Loucy (cell line): ENCODE measurements around the gene MKLN1.

ENCODE experiments used
- H2AFZ ChIP-seq: fragments of 200-600 bp; sonication (generic); 2 replicates; pipeline ENCODE4 v1.6.0; 2016; ENCODE audit warnings: antibody characterized with exemption, mild to moderate bottlenecking, low read length, moderate library complexity
- H3F3A ChIP-seq: fragments of 200-600 bp; 2 replicates; pipeline ENCODE4 v1.6.0; 2016; ENCODE audit warnings: antibody characterized with exemption, low read depth, mild to moderate bottlenecking
- H3K27me3 ChIP-seq: fragments of 200-600 bp; sonication (generic); 2 replicates; pipeline ENCODE4 v1.6.1; 2014; ENCODE audit warnings: low read length, mild to moderate bottlenecking; ENCODE audit not compliant: insufficient read depth, poor library complexity, severe bottlenecking
- H3K36me3 ChIP-seq: fragments of 200-600 bp; sonication (generic); 2 replicates; pipeline ENCODE4 v1.6.1; 2016; ENCODE audit warnings: low read length; ENCODE audit not compliant: insufficient read depth
- H3K4me1 ChIP-seq: fragments of 200-600 bp; sonication (generic); 2 replicates; pipeline ENCODE4 v1.5.1; 2014; ENCODE audit warnings: low read length, mild to moderate bottlenecking; ENCODE audit not compliant: insufficient read depth, poor library complexity, severe bottlenecking
- H3K4me2 ChIP-seq: fragments of 200-600 bp; sonication (generic); 2 replicates; pipeline ENCODE4 v1.6.0; 2014; ENCODE audit warnings: antibody characterized with exemption, low read length, low read depth, mild to moderate bottlenecking; ENCODE audit not compliant: poor library complexity, severe bottlenecking
- H3K4me3 ChIP-seq: fragments of 200-600 bp; sonication (generic); 2 replicates; pipeline ENCODE4 v1.5.1; 2014; ENCODE audit warnings: low read length, mild to moderate bottlenecking, mixed read lengths; ENCODE audit not compliant: poor library complexity, severe bottlenecking
- H3K79me2 ChIP-seq: fragments of 200-600 bp; sonication (generic); 2 replicates; pipeline ENCODE4 v1.6.1; 2014; ENCODE audit warnings: low read length; ENCODE audit not compliant: insufficient read depth
- H3K9ac ChIP-seq: fragments of 200-600 bp; sonication (generic); 2 replicates; pipeline ENCODE4 v1.6.0; 2014; ENCODE audit warnings: mild to moderate bottlenecking, low read depth, low read length, moderate library complexity; ENCODE audit not compliant: poor library complexity, severe bottlenecking
- H3K9me2 ChIP-seq: fragments of 200-600 bp; sonication (generic); replicated peaks from 2 replicates; pipeline ENCODE4 v1.6.1; 2016; ENCODE audit warnings: low read depth, low read length, mixed read lengths
- H3K9me3 ChIP-seq: fragments of 200-600 bp; sonication (generic); 2 replicates; pipeline ENCODE4 v1.6.1; 2014; ENCODE audit warnings: mild to moderate bottlenecking, antibody characterized with exemption, low read length, low read depth; ENCODE audit not compliant: insufficient read depth
- H4K20me1 ChIP-seq: fragments of 200-600 bp; sonication (generic); 2 replicates; pipeline ENCODE4 v1.6.0; 2014; ENCODE audit warnings: antibody characterized with exemption, low read length, mild to moderate bottlenecking; ENCODE audit not compliant: insufficient read depth, poor library complexity, severe bottlenecking
- CTCF ChIP-seq: fragments of 200-600 bp; sonication (generic); conservative IDR thresholded peaks from 2 replicates; pipeline ENCODE4 v1.5.1; 2014; ENCODE audit warnings: mild to moderate bottlenecking, antibody characterized with exemption, low read length
- EZH2phosphoT487 ChIP-seq: fragments of 200-600 bp; IDR thresholded peaks from 2 replicates; pipeline ENCODE4 v1.6.1; 2018; ENCODE audit warnings: antibody characterized with exemption, mild to moderate bottlenecking, moderate library complexity, borderline replicate concordance

Gene MKLN1

GRCh38 chr7:131476740-131477139 is 149.1 kb downstream of the MKLN1 start:
- Histone ChIP-seq H3K4me2 (no peak overlapping the region), H3K4me1 (no peaks in the 10 kb centered on the region), H3F3A (no peaks in the 10 kb centered on the region), H2AFZ (no peak overlapping the region), H3K9ac (no peak overlapping the region), H3K4me3 (no peak overlapping the region), H3K36me3 (peaks cover 25% of the 10 kb centered on the region; the same call in 1 of the 2 replicates), H3K9me3 (no peaks in the 10 kb centered on the region), H3K79me2 (no peaks in the 10 kb centered on the region), H4K20me1 (no peaks in the 10 kb centered on the region), H3K9me2 (no peaks in the 10 kb centered on the region), H3K27me3 (no peaks in the 10 kb centered on the region)
- TF ChIP-seq CTCF (no peak), EZH2phosphoT487 (no peak)

GRCh38 chr7:131480384-131481315 is 153.0 kb downstream of the MKLN1 start:
- no peaks in the 10 kb centered on the region for H3K4me1 ChIP-seq
- no peaks in the 10 kb centered on the region for H3K9me2 ChIP-seq
- no peaks in the 10 kb centered on the region for H3K27me3 ChIP-seq
- H3F3A ChIP-seq: no peaks in the 10 kb centered on the region
- no peak overlapping the region for H3K4me2 ChIP-seq
- TF ChIP-seq CTCF (no peak), EZH2phosphoT487 (no peak)
- H3K36me3 ChIP-seq: peaks cover 8% of the 10 kb centered on the region; the same call in 1 of the 2 replicates
- no peaks in the 10 kb centered on the region for H3K9me3 ChIP-seq
- no peaks in the 10 kb centered on the region for H4K20me1 ChIP-seq
- H3K4me3 ChIP-seq: no peak overlapping the region
- H3K9ac ChIP-seq: no peak overlapping the region
- no peaks in the 10 kb centered on the region for H3K79me2 ChIP-seq
- H2AFZ ChIP-seq: no peak overlapping the region

GRCh38 chr7:131482800-131483199 is 155.1 kb downstream of the MKLN1 start:
- H3K4me2 ChIP-seq: no peak overlapping the region
- no peak for TF ChIP-seq CTCF
- TF ChIP-seq EZH2phosphoT487: no peak

More at GRCh38 chr7:131482800-131483199, 155.1 kb downstream of the MKLN1 start:
- Histone ChIP-seq H3K36me3 (peaks cover 8% of the 10 kb centered on the region; the same call in 1 of the 2 replicates), H3F3A (no peaks in the 10 kb centered on the region), H3K4me1 (no peaks in the 10 kb centered on the region), H3K4me3 (no peak overlapping the region), H3K79me2 (no peaks in the 10 kb centered on the region), H3K27me3 (no peaks in the 10 kb centered on the region), H3K9me2 (no peaks in the 10 kb centered on the region), H3K9me3 (no peaks in the 10 kb centered on the region), H3K9ac (no peak overlapping the region), H2AFZ (no peak overlapping the region), H4K20me1 (no peaks in the 10 kb centered on the region)
